GM19397 (cell line): Measurements from ENCODE around the gene ADCY9.
A peak's percentile ranks its signal among the peaks of the same experiment; 100 is the strongest.
"Not testable (repeated sequence)": the region's sequence is repeated elsewhere in the genome, so short reads cannot be mapped to it uniquely, and the experiment has no call there.

ENCODE experiments used
- ATAC-seq: cut with Tn5 transposase; IDR thresholded peaks from one replicate; pipeline ENCODE4 v1.9.1; 2021; ENCODE audit warnings: mild to moderate bottlenecking, moderate library complexity; ENCODE audit not compliant: unreplicated experiment

Gene ADCY9

DNA sequence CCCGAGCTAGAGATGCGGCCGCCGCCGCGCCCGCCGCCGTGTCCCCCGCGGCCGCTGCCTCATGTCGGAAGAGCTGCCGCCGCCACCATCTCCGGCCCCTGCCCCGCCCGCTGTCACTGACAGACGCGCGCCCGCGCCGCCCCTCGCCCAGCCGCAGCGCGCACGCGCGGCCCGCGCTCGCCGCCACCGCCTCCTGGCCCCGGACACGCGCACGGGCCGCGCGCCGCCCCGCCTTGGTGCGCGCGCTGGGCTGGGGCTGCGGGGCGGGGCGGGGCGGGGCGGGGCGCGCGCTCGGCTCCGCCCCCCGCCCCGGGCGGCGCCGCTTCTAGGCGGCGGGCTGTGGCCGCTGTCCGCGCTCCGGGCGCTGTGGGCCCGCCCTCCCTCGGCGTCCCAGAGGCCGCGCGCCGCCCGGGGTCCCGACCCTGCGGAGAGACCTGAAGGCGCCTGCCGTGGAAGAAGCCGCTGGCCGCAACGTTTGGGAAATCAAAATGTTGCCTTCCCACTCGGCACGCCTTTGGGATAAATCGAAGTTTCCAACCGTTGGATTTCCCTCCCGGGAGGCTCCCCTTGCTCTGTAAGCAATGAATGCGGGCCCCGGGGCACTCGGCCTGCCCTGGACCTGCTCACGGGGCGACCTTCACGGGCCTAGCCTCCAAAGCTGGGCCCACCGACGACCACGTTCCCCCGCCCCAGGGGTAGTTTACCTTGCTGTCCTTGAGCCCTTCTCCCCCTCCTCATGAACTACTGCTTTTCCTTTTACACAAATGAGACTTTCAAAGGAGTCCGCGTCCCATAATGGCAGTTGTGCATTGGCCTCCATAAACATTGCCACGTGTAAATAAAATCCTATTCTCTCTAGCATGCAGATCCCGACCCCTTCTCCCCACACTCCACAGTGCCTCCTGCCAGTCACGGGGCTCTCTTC, at the start of gene ADCY9:
Gene ADCY9, minus strand, starts transcription at position 118 of the 925 bp plus-strand sequence. CDS start 1,000 bp downstream, outside the sequence.
- peak; percentile 68 for ATAC-seq

DNA sequence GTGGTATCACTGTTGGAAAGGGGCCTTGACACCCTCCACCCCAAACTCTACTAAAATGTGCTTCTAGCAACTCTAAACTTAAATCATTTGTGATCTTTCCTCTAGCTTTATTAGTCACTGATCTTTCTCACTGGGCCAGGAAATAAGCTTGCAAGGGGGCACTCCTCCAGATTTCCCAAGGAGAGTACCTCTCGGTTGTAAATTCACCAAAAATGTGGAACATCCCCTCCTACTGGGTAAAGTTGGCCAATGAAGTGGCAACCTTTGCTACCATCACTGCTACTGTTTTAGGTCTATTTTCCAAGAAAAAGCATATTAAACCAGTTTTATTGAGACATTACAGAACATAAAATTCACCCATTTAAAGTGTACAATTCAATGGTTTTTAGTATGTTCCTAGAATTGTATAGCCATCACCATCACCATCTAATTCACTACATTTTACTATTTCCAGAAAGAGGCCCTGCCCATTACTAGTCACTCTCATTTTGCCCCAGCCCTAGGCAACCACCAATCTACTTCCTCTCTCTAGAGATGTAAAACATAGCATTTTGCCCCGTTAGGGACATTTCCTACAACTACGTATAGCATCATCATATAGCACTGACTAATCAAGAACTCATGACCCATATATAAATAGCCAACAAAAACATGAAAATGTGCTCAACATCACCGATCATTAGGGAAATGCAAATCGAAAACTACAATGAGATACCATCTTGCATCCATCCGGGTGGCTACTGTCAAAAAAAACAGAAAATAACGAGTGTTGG, 44.6 kb upstream of the ADCY9 start:
- no peak for ATAC-seq

DNA sequence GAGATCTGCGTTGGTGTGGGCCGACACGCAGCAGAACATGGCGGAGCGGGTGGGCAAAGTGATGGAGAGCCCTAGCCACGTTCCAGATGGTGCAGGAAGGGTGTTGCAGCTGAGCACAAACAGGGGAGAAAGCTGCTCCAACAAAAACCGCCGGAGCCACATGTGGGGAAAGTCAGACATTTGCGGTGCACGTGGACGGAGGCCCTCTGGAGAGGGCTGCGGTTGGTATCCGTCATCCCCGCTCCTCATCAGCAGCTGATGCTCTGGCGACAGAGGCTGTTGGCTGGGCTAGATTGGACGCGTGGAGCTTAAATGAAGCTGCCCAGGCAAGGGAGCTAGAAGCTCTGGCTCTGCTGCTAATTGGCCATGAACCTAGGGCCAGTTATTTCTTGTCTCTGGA, 43.5 kb upstream of the ADCY9 start:
- ATAC-seq, result no peak

DNA sequence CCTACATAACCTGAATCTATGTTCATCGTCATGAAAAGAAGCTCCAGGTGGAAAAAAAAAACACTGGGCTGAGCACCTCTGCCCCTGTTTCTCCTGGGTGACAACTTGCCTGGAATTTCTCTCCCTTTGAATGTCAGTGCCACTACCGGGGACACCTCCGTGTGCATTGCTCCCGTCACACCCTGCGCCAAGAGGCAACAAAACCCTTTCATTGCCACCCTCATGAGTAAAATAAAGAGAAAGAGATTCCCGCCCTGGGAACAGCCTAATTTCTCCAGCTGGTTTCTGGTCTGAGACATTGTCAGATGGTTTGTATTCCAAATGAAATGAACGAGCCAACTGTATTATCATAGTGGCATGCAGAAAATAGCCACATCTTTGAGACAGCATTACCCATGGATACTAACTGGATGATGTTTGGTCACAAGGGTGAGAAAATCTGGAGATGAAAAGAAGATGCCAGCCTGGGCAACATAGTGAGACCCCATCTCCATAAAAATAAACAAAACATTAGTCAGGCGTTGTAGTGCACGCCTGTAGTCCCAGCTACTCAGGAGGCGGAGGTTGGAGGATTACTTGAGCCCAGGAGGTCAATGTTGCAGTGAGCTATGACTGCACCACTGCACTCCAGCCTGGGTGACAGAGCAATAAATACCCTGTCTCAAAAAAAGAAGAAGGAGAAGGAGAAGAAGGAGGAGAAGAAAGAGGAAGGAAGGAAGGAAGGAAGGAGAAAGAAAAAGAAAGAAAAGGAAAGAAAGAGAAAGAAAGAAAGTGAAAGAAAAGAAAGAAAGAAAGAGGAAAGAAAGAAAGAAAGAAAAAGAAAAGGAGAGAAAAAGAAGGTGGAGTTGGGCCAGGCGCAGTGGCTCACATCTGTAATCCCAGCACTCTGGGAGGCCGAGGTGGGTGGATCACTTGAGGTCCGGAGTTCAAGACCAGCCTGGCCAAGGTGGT, 42.2 kb upstream of the ADCY9 start:
- ATAC-seq, result no peak

DNA sequence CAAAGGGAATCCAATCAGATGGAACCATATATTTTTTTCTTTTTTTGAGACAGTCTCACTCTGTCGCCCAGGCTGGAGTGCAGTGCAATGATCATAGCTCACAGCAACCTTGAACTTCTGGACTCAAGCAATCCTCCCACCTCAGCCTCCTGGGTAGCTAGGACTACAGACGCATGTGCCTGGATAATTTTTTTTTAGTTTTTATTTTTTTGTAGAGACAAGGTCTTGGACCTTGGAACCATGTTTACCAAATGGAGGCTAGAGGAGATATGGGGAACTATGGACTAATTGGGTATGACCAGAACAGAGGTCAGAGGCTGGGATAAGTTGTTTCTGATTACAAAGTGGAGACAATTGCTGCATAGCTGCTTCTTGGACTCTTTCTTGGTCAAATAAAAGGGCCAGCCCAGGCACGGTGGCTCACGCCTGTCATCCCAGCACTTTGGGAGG, 41.2 kb upstream of the ADCY9 start:
- no peak for ATAC-seq

DNA sequence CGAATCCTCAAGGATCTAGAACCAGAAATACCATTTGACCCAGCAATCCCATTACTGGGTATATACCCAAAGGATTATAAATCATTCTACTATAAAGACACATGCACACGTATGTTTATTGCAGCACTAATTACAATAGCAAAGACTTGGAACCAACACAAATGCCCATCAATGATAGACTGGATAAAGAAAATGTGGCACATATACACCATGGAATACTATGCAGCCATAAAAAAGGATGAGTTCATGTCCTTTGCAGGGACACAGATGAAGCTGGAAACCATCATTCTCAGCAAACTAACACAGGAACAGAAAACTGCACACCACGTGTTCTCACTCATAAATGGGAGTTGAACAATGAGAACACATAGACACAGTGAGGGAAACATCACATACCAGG, 40.3 kb upstream of the ADCY9 start:
- ATAC-seq, result not testable (repeated sequence)

DNA sequence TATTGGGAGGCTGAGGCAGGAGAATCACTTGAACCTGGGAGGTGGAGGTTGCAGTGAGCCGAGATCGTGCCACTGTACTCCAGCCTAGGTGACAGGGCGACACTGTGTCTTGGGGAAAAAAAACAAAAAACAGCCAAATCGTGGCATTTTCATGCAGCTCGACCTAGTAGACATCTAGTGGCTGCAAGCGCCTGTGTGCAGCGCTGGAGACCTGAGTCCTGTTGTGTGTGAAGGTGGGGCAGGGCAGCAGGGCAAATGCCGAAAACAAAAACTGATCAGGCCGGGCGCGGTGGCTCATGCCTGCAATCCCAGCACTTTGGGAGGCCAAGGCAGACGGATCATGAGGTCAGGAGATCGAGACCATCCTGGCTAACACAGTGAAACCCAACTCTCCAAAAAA, 37.1 kb upstream of the ADCY9 start:
- not testable (repeated sequence) for ATAC-seq

DNA sequence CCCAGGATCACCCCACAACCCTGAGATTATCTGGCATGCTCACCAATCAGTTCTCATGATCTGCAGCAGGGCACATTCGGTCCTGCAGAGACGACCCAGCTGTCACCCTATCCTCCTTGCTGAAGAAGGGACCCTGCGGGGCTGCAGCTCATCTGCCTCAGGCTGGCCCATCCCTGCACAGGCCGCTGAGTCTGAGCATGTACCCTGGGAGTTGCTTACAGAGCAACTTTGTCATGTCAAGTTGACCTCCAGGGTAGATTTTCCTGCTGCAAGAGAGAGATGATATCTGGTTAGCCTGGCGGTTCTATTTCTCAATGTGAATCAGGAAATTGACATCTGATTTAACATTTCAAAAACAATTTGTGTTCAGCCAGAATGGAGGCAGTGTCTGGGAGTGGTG, 36.0 kb upstream of the ADCY9 start:
- no peak for ATAC-seq

DNA sequence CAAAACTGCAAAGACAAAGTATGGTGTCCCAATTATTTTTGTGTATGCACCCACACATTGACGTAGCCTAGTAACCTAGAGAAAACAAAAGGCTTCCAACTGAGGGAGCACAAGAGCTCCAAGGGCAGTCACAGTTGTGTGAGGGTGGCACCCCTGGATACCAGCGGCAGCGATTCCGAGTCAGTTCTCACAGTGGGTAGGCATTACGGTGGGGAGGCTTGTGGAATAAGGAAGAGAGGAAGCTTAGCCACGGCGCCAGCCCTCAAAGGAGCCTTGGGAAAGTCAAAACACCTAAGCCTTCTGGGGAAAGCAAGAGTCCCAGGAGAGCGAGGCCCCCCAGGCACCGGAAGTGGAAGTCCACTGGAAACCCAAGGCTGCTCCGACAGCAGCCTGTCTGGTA, 31.0 kb upstream of the ADCY9 start:
- no peak for ATAC-seq

DNA sequence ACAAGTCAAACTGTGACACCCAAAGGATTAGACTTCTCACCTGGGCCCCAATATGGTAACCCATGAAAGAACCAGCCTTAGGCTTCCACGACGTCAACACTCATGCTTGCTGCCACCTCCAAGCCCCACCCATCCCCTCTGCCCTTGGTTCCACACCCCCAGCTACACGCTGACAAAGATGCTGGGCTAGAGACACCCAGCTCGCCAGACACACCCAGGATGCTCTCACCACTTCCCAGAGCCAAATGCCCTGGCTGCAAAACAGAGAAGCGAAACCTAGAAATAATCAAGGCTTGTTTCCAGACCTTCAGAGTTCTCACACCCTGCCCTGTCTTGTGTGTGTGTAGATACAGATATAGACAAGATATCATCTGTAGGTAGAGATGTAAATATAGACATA, 26.0 kb upstream of the ADCY9 start:
- ATAC-seq, result no peak

DNA sequence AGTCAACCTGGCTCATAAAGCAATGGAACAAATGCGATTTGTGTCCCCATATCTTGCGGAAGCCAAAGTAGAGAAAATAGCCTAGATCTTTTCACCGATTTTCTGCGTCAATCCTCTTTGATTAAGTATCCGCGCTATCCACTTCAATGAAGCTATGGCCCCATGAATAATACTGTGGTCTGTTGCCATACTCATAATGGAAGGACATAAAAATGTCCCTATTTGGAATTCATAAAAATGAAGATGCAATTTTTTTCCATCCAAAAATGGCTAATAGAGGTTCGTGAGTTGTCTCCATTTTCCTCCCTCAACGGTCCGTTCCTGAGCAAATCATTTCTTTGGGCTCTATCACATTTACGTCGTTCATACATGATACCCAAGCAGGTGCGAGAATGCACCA, 25.4 kb upstream of the ADCY9 start:
- ATAC-seq, result no peak

DNA sequence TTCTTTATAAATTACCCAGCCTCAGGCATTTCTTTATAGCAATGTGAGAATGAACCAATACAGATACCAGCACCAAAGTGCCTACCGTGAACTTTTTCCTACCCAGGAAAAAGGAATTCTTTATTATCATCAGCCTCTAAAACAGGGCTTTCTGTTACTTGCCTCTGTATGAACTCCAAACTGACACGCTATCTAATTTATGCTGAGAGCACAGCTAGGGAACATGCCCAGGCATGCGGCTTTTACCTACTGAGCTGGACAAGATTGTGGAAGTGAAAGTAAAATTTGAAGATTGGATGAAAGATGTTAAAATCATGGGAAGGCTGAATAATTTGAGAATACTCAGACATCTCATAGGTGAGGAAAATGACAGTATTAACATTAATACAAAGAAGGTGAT, 24.4 kb upstream of the ADCY9 start:
- no peak for ATAC-seq

DNA sequence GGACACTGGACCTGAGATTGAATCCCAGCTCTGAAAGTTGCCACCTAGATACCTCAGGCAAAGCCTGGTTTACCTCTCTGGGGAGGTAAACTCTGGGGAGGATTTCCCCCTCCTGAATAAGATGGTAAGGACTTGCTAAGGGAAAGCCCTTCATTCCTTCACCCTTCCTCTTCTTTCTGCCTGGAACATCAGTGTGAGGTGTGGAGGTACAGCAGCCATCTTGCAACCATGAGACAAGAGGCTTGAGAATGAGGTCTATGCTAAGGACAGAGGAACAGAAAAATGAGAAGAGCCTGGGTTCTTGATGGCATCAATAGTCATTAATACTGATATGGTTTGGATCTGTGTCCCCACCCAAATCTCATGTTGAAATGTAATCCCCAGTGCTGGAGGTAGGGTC, 23.7 kb upstream of the ADCY9 start:
- no peak for ATAC-seq

DNA sequence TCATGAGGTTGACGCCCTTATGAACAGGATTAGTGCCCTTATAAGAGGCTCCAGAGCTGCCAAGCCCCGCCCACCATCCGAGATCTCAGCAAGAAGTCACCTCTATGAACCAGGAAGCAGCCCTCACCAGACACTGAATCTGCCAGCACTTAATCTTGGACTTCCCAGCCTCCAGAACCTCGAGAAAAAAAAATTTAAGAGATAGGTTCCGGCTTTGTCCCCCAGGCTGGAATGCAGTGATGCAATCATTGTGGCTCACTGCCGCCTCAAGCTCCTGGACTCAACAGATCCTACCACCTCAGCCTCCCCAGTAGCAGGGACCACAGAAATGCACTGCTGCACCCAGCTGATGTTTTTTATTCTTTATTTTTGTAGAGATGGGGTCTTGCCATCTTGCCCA, 22.5 kb upstream of the ADCY9 start:
- ATAC-seq, result no peak

DNA sequence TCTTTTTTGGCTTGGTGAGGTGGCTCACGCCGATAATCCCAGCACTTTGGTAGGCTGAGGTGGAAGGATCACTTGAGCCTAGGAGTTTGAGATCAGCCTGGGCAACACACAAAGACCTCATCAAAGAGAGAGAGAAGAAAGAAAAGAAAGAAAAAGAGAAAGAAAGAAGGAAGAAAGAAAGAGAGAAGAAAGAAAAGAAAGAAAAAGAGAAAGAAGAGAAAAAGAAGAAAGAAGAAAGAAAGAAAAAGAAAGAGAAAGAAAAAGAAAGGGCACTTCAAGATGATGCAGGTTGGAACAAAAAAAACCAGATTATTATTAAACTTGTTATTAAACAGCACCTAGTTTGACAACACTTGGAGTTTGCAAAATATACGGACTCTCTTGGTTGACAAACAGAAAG, 21.2 kb upstream of the ADCY9 start:
- no peak for ATAC-seq

DNA sequence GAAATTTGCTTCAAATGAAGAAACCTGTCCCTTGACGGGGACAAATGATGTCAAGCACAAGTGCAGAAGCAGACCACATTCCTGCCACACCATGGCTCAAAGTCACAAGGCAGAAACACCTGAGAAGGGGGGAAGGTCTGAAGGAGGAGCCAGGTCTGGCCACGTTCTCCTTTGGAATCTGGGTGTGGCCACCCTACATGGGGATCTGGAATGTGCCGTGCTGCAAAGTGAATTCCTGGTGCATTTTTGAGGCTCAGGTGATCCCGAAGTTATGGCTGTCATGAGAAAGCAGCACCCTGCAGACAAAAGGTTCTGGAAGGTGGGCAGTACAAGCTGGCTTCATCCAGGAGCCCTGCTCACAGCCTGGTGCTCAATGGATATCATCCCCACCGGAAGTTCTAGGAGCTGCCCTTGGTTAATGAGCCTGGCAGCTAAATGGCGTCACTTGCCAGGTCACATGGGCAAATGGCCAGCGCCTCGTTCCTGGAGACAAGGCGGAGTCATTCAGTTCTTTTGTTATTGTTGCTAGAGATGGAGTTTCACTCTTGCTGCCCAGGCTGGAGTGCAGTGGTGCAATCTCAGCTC, 20.1 kb upstream of the ADCY9 start:
- no peak for ATAC-seq

DNA sequence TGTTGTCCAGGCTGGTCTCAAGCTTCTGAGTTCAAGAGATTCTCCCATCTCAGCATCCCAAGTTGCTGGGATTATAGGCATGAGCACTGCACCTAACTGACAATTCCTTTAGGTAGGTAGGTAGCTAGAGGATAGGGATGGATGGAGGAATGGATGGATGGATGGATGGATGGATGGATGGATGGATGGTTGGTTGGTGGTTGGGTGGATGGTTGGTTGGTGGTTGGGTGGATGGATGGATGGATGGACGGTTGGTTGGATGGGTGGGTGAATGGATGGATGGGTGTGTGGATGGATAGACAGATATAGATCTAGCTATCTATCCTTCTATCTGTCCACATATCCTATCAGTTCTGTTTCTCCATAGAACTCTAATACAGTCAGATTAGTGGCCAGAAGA, 19.3 kb upstream of the ADCY9 start:
- ATAC-seq, result no peak

DNA sequence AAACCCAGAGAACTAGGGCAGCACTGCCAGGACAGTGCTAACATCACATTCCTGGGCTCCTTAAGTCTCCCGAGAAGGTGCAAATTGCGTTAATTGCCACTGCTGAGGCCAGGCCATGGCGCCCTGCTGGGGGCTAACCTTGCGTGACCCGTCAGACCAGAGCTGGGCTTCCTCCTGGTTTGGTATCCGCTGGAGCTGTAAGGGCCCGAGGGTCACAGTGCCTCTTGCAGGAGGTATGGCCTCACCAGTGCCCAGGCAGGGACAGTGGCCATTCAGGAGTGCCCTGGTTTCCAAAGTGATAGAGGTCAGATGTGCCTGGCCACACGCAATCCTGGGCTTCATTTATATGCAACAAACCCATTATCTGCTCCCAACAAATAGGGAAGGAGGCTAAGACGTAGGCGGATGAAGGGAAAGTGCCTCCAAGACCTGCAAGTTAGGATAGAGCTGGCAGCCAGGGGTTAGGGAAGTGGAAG, 17.7 kb upstream of the ADCY9 start:
- no peak for ATAC-seq

DNA sequence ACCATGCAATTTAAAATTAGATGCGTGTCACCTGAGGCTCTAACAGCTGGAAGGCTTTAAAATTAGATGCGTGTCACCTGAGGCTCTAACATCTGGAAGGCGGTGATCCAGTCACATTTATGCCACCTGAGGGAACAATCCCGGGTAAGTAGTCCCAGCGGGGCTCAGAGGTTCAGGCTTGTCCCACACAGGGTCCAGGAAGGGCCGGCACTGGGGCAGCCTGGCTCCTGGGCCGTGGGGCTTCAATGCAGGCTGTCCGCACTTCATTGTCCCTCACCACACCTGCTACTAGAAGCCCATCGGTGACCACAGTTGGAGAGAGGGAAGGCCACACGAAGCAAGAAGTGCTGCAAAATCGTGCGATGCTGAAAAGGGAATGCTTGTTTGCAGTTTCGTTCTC, 15.4 kb upstream of the ADCY9 start:
- ATAC-seq, result no peak

DNA sequence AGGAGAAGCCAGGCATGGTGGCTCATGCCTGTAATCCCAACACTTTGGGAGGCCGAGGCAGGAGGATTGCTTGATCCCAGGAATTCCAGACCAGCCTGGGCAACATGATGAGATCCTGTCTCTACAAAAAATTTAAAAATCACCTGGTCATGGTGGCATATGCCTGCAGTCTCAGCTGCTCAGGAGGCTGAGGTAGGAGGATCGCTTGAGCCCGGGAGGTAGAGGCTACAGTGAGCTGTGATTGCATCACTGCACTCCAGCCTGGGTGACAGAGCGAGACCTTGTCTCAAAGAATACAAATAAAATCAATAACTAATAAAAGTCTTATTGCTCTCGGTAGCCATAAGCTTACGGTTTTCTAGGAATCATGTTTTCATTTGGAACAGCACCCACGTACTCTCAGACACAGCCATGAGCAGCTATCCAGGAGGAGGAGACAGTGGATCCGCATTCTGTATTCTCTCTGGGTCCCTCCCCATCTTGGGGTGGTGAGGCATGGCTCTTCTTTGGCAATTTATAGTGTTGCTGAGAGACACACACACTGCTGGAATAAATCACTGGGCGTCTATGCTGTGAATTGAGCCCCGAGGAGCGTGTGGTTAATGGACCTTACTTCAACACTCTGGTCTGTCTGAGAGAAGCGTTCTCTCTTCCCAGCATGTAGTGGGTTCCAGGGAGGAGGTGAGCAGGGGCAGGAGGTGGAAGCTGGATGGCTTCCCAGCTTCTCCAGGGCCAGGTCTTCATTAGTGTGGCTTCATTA, 8.5 kb upstream of the ADCY9 start:
- ATAC-seq, result no peak
